ENCODE measurements around the gene TLR4.
A peak's percentile ranks its signal among the peaks of the same experiment; 100 is the strongest.

DNA sequence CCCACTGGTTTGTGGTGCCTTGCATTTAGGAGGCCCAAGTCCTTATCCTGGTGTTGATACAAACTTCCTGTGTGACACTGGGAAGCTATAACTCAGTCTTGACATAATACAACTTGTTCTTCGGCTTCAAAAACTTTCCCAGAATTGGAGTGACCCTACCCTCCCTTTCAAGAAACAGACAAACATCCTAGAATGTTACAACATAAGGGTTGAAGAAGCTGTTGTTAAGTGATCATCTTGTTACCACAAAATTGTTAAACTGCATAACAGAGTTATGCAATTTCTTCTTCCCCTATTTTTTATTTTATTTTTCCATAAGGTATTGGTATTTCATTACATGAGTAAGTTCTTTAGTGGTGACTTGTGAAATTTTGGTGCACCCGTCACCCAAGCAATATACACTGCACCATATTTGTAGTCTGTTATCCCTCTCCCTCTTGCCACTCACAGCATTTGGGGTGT lies 21.3 kb downstream of the TLR4 start:
- TF ChIP-seq POLR2A (IDR thresholded peaks at IDR 0.05) (no peak), POLR2AphosphoS5 (IDR thresholded peaks at IDR 0.05) (peak in 2 of 3 donors; percentile 19 to 40)
- TF ChIP-seq, protein P1, sequence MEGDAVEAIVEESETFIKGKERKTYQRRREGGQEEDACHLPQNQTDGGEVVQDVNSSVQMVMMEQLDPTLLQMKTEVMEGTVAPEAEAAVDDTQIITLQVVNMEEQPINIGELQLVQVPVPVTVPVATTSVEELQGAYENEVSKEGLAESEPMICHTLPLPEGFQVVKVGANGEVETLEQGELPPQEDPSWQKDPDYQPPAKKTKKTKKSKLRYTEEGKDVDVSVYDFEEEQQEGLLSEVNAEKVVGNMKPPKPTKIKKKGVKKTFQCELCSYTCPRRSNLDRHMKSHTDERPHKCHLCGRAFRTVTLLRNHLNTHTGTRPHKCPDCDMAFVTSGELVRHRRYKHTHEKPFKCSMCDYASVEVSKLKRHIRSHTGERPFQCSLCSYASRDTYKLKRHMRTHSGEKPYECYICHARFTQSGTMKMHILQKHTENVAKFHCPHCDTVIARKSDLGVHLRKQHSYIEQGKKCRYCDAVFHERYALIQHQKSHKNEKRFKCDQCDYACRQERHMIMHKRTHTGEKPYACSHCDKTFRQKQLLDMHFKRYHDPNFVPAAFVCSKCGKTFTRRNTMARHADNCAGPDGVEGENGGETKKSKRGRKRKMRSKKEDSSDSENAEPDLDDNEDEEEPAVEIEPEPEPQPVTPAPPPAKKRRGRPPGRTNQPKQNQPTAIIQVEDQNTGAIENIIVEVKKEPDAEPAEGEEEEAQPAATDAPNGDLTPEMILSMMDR (IDR thresholded peaks at IDR 0.05) = no peak

All from stomach (tissue), 4 donors.